NOMO-1 treated with dmso at 0.1 percent for 144 hours (cell line): ENCODE measurements around the gene DUSP22.

Source experiments
- DNase-seq: peaks from one replicate; lab custom pipeline; 2025; ENCODE audit not compliant: unreplicated experiment; lab: John Stamatoyannopoulos, UW

The DUSP22 gene, protein sequence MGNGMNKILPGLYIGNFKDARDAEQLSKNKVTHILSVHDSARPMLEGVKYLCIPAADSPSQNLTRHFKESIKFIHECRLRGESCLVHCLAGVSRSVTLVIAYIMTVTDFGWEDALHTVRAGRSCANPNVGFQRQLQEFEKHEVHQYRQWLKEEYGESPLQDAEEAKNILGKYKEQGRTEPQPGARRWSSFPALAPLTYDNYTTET

DNA sequence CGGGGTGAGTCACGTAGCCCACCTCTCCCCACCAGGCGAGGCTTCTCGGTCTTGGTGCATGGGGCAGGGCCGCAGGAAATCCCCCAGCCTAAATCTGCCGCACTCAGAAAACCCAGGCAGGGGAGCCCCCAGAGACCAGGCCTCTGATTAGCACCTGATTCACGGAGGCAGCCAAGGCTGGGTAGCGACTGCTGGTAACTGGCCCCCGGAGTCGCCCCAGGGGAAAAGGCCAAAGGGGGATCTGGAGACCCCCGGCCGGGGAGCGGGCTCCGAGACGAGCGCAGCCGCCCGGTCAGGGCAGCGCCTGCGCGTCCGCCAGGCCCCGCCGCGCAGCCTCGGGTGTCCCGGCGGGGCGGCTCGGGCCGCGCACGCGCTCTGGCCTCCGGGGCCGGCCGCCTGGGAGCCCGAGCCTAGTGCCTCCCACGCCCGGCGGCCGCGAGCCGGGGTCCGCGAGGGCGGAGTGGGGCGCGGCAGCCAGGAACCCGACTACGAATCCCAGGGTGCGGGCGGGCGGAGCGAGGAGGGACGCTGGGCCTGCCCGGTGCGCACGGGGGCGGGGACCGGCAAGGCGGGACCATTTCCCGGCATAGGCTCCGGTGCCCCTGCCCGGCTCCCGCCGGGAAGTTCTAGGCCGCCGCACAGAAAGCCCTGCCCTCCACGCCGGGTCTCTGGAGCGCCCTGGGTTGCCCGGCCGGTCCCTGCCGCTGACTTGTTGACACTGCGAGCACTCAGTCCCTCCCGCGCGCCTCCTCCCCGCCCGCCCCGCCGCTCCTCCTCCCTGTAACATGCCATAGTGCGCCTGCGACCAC lies at the start of gene DUSP22:
Gene DUSP22, plus strand, starts transcription at position 791 of the 809 bp plus-strand sequence. CDS start 53 bp downstream, outside the sequence.
- DNase-seq = no peak

DNA sequence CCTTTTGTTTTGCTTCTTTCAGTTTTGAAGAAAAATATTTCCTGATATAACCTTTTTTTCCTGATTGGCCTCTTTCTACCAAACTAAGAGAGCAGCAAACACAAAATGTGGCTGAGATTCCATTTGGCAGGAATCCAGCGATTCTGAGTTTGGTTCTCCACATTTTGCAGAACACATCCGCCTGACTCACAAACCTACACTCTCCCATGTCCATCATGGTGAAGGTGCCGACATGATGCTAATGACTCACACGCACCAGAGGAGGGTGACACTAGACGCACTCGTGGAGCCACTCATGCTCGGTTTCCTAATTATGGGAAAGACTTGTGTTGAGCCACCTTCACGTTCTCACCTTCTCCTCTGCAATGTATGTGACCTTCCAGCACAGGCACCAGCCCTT lies 45.9 kb upstream of the DUSP22 start:
- DNase-seq = no peak

DNA sequence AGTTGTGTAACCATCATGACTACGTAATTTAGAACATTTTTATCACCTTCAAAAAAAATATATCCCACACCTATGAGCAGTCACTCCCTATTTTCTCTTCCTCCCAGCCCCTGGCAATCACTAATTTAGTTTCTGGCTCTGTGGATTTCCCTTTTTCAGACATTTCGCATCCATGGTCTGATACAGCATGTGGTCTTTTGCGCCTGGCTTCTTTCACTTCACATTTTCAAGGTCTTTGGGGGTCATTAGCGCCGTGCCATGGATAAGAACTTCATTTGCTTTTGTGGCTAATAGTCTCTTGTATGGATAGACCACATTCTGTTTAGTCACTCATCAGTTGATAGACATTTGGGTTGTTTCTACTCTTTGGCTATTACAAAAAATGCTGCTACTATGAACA lies 44.9 kb upstream of the DUSP22 start:
- DNase-seq = no peak

DNA sequence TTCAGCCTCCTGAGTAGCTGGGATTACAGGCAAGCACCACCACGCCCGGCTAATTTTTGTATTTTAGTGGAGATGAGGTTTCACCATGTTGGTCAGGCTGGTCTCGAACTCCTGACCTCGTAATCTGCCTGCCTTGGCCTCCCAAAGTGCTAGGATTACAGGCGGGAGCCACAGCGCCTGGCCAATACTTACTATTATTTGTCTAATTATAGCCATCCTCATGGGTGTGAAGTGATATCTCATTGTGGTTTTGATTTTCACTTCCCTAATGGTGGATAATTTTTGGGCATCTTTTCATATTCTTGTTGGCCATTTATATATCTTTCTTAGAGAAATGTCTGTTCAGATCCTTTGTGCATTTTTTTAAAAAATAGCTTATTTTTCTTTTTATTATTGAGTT lies 44.2 kb upstream of the DUSP22 start:
- DNase-seq = peak; percentile 23

DNA sequence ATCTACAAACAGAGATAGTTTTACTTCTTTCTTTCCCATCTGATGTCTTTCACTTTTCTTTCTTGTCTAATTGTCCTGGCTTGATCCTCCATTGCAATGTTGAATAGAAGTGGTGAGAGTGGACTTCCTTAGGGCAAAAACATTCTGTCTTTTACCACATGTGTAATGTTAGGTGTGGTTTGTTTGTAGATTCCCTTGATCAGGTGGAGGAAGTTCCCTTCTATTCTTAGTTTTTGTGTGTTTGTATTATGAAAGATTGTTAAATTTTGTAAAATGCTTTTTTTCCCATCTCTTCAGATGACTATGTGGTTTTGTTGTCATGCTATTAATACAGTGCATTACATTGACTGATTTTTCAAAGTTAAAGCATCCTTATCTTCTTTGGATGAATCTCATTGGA lies 41.6 kb upstream of the DUSP22 start:
- DNase-seq = no peak

DNA sequence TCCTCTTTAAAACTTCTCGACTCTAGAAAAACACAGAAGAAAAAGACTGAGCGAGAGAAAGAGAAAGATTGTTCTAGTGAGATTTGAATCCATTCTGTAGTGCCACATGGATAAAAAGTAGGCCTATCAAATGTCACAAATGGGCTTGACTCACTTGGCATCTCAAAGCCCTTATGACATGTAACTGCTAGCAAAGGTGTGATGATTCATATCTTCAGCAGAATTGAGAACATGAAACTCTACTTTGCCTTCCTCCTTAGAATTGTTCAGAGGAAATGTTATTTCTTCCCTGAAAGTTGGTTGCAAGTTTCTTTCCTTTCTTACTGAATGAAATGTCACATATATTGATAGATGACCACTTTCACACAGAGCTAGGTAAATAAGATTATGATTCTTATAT lies 40.4 kb upstream of the DUSP22 start:
- no peak for DNase-seq

DNA sequence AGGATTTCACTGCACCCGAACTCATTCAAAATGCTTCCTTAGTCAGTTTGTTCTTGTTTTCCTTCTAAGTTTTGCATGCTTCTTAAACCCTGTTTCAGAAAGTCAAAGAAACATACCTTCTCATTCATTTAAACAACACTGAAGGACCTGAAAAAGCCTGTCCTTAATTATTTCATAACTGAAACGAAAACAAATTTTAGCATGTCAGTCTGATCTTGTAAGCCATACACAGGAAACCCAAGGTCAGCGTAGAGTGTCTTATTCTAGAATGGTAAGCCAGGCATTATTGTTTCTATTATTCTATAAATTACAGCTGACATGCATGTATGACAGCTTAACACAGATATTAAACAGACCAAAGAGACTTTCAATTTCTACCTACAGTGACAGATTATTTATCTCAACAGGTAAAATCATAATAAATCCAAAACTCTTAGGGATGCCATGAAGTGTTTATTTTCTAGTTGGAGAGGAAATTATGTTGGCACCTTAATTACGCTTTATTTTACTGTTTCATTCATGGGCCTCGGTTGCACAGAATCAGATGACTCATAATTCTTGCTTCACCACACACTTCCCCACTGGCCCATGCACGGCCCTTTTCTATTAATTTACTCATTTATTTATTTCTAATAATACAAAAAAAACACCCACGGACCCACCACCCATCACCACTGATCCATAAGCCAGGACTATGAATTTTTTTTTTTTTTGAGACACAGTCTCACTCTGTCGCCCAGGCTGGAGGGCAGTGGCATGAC lies 39.3 kb upstream of the DUSP22 start:
- peak; percentile 31 for DNase-seq

DNA sequence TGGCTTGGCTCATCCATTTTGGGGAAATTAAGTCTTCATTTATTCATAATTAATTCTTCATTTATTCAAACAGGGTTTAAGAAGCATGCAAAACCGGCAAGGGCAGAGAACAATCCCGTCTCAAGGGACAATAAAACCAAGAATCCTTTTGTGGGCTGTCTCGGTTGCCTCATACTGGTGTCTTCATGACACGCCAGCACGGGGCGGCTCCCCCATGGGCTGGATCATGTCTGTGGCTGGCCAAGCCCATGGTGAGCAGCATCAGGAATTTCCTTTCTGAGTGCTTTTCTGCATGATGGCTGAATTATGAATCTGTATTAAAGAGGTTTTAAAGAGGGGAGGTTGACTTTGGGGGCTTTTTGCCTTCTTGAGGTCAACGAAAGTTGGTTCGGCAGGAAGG lies 38.3 kb upstream of the DUSP22 start:
- DNase-seq = peak; percentile 5

DNA sequence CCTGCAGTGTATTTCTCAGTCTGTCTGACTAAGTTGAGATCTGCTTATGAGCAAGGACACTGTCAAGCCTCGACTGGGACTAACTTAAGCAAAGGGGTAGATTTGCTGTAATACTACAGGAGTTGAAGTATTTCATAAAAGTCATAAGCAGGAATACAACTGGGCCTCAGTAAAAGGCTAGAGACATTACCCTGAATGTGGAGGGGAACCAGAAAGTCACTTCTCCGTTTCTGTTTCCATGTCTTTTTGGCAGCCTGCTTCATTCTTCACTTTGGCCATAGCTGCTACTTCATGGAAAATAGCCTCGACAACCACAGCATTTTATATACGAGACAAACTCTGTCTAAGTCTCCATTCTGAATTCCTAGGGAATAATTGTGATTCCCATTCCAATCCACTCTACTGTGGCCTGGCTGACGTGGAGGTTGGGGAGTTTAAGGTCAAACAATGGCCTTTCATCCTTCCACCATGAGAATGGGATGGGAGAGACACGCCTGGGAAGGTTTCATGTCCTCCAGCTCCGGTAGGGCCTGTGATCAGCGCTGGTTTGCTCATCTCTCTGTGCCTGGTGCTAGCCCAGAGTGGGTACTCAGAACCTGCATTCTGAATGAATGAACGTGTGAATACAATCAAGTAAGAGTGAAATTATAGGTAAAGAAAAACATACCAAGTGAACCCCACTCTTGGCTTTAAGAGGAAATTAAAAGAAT lies 37.1 kb upstream of the DUSP22 start:
- peak; percentile 2 for DNase-seq

DNA sequence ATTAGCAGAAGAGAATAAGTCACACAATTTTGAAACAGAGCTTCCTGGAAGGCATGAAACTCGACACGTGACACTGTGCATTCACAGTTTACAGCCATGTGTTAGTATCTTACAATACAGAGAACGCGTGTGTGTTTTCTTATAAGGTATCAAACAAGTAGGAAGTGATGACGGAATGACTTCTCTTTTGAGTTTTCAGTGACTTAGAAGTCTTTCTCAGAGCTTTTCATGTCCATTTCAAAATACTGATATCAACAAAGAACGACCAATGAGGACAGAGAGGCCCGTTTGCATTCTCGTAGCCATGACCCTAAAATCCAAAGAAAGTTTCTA lies 36.6 kb upstream of the DUSP22 start:
- no peak for DNase-seq

DNA sequence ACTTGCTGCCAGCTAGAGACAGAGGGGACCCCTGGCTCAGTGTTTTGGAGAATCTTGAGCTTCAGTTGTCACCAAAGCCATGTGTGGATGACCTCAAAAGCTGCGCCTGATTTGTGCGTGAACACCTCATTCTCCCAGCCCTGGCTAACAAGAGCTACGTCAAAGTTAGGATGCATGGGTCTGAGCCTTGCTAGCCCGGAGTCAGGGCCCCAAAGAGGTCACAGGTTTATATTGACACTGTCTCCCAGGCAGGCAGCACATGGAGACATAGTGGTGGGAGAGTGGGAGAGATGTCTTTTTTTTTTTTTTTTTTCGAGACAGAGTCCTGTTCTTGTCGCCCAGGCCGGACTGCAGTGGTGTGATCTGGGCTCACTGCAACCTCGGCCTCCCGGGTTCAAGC lies 36.1 kb upstream of the DUSP22 start:
- no peak for DNase-seq

DNA sequence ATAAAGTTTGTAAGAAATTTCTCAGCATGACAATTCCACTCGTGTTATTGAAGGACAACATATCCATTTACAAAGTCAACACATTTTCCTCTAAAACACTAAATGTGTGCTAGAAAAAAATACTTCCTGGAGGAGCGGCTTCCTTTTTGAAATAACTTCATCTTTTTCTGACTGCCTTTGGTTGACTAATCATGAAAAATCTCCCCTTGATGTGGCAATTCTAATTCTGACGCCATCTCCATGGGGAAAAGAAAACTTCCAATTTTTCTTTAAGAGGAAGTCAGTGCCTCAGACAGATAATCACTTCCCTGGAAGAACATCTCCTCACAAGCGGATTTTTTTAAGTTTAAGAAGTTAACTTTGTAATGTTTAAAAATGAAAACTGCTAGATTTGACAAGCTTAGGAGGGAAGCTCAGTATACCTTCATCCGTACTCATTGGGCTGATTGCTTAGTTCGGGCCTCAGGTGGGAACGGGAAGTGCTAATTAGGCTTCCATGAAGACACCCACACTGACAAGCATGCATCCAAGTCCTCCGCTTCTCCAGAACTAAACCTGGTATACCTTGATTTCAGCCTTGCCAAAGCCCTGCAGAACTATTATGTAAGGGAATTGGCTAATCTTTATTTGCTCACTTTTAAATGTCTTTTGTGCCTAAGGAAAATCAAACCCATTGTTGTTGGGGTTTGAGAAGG lies 35.1 kb upstream of the DUSP22 start:
- no peak for DNase-seq

DNA sequence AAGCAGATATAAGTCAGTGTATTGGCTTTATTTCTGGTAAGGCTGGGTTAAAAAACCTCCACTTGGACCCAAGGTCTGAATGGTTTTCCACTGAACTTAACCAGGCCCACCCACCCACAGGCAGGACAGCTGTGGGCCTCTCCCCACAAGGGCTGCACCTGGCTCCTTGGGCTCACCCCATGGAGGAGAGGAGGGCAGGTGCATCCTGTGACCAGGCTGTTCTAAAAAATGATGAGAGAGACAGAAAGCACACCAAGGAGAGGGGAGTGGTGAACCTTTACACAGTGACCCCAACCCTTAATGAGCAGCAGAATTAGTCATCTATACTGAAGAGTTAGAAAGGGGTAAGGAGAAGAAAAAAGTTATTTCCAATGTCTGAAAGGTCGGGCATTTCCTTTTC lies 34.5 kb upstream of the DUSP22 start:
- no peak for DNase-seq

DNA sequence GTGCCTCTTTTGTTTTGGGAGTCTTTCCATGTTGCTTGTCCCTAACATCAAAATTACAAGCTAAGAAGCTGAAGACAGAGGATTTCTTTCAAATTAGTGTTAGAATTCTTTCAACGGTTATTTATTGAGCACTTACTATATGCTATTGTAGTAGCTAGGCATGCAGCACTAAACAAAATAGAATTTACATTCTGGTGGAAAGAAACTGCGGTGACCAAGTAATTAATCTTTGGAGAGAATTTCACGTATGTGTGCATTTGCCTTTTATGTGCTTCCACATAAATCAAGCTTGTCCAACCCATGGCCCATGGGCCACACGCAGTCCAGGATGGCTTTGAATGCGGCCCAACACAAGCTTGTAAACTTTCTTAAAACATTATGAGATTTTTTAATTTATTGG lies 33.0 kb upstream of the DUSP22 start:
- no peak for DNase-seq

DNA sequence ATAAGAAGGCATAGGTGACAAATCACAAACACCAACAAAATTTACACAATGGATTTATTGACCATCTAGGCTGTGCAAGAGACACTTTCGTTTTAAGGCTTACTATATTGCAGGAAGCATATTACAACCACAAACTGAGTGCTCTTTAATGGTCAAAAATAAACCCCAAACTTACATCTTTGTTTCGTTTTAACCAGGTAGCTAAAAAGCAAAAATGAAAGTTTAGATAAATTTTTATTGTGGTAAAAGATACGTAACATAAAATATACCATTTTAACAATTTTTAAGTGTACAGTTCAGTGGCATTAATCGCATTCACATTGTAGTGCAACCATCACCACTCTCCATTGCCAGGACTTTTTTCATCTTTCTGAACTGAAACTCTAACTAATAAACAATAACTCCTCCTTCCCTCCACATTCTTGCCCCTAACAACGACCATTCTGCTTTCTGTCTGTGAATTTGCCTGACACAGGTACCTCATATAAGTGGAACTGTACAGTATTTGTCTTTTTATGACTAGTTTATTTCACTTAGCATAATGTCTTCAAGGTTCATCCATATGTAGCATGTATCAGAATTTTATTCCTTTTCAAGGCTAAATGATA lies 32.3 kb upstream of the DUSP22 start:
- no peak for DNase-seq

DNA sequence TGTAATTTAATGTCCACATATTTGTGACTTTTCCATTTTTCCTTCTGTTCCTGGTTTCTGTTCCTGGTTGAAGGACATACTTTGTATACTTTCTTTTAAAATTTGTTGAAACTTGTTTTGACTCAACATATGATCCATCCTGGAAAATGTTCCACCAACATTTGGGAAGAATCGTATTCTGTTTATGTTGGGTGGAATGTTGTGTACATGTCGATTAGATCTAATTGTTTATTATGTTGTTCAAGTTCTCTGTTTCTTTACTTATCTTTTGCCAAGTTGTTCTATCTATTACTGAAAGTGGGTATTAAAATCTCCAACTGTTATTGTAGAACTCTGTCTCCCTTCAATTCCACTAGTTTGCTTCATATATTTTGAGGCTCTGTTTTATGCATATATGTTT lies 27.7 kb upstream of the DUSP22 start:
- no peak for DNase-seq

DNA sequence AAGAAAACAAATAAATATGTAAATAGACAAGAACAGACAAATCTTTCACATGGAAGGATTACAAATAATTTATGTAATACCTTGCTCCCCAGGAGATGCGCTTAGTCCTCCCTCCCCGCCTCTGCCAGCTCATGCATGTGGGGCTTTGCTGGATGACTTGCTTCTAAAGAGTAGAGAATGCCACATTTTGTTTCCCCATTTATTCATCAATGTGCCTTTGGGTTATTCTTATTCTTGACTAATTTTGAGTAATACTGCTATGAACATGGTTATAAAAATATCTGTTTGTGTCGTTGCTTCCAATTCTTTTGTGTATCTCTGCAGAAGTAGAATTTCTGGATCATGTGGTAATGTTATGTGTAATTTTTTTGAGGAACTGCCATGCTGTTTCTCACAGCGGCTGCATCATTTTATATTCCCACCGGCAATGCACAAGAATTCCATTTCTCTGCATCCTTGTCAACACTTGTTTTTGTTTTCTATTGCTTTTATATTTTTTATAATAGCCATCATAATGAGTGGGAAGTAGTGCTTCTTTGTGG lies 23.8 kb upstream of the DUSP22 start:
- DNase-seq = no peak

DNA sequence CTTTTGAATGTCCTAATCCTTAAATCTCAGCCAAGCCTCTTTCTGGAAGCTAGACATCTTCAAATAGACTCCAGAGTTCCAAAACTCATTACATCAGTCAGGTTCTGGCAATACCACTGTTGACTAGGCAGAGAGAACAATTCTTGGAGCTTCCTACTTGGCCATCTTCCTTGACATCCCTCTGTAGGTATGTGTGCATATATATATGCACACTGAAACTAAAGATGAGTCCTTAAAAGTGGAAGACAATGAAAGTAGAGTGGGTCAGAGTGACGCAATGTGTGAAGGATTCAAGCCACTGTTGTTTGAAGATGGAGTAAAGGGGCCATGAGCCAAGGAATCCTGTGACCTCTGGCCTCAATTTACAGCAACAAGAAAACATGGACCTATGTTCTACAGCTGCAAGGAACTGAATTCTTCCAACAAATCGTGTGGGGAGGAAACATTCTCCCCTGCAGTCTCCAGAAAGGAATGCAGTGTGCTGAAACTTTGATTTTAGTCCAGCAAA lies 18.7 kb upstream of the DUSP22 start:
- DNase-seq = no peak

DNA sequence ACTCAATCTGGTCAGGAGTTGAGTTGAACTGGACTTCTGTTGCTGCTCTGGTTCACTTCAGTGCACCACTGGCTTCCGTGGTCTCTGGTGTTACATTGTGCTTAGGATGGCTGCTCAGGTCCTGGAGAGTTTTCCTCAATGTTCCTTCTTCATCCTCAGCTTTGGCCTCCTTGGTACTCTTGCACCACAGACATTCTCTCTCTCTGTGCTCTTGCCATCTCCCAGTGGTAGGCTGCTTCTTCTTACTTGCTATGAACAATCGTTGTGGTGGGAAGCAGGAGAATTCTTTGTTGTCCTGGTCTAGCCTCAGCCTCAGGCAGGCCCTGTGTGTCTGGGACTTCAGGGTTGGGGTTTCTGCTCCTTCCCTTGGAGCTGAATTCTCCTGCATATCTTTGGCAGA lies 14.5 kb upstream of the DUSP22 start:
- DNase-seq = no peak

DNA sequence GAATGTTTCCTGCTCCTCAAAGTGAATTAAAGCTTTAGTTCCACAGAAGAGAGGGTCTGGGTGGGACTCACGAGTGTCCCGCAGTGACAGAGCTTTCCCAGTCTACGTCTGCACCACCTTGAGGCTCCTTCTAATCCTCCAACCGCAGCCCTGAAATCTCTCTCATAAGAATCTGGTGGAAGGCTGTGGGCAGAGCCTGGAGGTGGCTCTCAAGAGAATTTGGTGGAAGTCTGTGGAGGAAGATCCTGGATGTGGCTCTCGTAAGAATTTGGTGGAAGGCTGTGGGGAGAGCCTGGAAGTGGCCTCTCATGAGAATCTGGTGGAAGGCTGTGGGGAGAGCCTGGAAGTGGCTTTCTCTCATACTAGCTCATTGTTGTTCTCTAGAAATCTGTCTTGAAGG lies 13.8 kb upstream of the DUSP22 start:
- DNase-seq = no peak
